Skin epidermis (tissue), 12 donors: ENCODE measurements around the gene AUNIP.

Experiments used
- H3K27ac ChIP-seq, 21 experiments: fragments of 200-600 bp; sonication (generic) in 11 of 21; one replicate each; pipeline ENCODE4 v1.5.0; 2020; ENCODE audit warnings: mild to moderate bottlenecking in 3 of 21, inconsistent platforms in 2 of 21, moderate library complexity in 2 of 21
- H3K4me3 ChIP-seq, 7 experiments: fragments of 200-600 bp; sonication (generic) in 2 of 7; one replicate each; pipeline ENCODE4 v1.5.0; 2020; ENCODE audit warnings: inconsistent platforms in 2 of 7, mild to moderate bottlenecking in 2 of 7, moderate library complexity in 1 of 7

Gene AUNIP

DNA sequence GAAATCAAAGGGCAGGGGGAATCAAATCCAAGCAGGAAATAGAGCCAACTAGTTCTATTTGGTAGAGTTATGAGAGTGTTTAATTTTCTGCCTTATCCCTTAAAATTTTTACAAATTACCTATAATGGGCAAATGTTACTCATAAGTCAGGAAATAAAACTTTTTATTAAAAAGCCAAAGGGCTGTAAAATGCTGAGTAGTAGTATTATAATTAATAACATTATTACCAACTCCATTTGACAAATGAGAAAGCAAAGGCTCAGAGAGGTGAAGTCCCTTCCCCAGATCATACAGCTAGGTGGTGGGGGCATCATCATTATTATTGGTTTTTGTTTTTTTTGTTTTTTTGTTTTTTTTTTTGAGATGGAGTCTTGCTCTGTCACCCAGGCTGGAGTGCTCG is 55.9 kb downstream of the AUNIP start:
- Histone ChIP-seq H3K27ac (peak overlapping the region in 1 of 21 experiments; percentile 60), H3K4me3 (no peak overlapping the region)

DNA sequence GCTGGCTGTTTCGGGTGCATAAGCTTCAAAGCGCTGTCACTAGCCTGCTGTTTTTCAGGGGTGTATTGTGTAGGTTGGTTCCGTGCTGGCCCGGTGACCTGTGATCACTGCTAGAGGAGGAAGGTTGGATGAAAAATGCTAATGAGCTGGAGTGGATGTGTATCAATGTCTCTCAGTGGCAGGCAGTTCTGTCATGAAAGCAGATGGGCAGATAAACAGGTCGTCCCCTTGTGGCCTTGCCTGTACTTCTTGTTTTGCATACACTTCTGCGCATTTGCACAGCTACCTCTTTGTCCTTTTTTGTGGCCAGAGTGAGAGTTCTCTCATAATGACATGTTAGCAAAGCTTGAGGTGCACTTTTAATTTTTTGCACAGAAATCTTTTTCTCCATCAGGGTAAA is 56.3 kb downstream of the AUNIP start:
- peak overlapping the region in 1 of 21 experiments; percentile 20 for H3K27ac ChIP-seq
- H3K4me3 ChIP-seq, result no peak overlapping the region

DNA sequence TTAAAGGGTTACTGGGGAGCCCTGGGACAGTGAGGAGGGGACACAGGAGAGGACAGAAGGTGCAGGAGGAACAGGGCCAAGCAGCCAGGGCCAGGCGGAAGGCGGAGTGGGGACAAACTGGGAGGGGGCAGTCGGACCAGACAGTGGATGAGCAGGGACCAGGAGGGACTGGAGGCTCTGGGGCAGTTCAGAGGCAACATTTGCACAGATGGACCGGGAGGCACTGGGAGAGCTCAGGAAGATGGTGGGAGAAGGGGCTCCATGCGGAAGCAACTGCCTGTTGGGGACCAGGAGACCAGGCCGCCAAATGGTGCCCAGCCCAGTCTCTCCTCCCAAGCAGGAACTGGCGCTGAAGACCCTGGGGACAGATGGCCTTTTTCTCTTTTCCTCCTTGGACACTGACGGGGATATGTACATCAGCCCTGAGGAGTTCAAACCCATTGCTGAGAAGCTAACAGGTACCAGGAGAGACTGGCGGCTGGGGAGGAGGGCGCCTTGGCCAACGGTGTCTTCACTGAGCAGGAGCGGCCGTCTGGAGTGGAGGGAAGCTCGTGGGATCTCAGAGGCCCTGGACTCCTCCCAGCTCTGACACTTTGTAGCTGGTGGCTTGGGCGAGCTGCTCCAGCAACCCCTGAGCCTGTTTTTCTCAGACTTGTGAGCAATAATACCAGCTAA is 58.4 kb downstream of the AUNIP start:
- H3K27ac ChIP-seq, result peak overlapping the region in 19 of 21 experiments; percentile 12 to 90 (median 77)

DNA sequence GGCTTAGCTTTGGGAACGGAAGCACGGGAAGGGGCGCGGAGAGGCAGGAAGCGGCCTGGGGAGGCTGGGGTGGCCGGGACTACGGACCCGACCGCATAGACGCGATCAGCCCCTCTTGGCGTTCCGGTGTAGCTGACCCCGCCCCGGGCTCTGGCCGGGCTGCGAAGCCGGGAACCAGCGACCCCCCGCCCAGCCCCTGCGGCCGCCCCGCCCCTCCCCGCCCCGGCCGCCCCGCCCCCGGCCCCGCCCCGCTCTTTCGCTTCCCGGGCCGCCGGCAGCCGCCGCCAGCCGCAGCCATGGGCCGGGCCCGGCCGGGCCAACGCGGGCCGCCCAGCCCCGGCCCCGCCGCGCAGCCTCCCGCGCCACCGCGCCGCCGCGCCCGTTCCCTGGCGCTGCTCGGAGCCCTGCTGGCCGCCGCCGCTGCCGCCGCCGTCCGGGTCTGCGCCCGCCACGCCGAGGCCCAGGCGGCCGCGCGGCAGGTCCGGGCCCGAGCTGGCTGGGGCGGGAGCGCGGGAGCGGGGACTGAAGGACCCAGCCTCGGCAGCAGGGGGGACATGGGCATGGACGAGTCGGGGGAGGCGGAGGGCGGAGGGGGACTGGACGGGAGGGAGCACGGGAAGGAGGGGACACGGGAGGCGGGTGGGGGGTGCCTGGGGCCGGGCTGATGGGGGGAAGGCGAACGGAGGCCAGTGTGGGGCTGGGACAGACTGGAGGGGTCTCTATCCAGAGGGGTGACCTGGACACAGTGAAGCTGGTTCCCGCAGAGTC is 59.1 kb downstream of the AUNIP start, which contains the start of gene SELENON:
Gene SELENON, plus strand, starts transcription at position 259 of the 768 bp plus-strand sequence. Its CDS starts 38 bp downstream, at position 297.
- peak within 1 kb of the TSS; percentile 44 to 69 (median 56) for H3K4me3 ChIP-seq
- H3K27ac ChIP-seq, result peak within 1 kb of the TSS; percentile 42 to 92 (median 83)

More for the DNA sequence above, 58.4 kb downstream of the AUNIP start:
- H3K4me3 ChIP-seq, result peak overlapping the region; percentile 44 to 69 (median 56)

DNA sequence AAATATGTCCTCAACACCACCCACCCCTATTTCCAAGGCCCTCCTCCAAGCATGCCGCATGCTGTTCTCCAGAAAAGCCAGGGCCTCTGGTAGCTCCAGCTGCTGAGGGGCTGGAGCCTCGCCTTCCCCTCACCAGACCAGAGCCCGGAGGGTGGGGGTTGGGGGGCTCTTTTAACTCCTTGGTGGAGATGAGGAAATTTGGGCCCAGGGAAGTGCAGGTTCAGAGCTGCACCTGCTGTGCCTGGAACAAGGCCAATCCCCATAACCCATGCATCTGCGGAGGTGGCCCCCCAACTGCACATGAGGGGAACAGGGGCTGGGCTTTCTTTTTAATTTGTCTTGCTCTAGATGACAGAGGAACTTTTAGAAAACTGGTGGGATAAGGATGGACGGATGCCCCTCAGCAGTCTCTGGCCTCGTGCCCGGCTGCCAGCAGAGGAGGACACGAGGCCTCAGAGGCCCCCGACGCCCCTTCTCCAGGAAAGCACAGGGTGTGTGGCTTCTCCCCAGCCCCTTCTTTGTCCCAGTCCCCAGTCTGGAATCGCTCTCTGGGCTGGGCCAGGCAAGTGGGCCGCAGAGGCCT is 59.8 kb downstream of the AUNIP start:
- peak overlapping the region in 20 of 21 experiments; percentile 66 to 92 (median 84) for H3K27ac ChIP-seq
- peak overlapping the region; percentile 26 to 69 (median 40) for H3K4me3 ChIP-seq

GRCh38 chr1:25798666-25799351 is 60.4 kb downstream of the AUNIP start:
- Histone ChIP-seq H3K27ac (peak overlapping the region in 4 of 21 experiments; percentile 10 to 92 (median 52)), H3K4me3 (no peak overlapping the region)

DNA sequence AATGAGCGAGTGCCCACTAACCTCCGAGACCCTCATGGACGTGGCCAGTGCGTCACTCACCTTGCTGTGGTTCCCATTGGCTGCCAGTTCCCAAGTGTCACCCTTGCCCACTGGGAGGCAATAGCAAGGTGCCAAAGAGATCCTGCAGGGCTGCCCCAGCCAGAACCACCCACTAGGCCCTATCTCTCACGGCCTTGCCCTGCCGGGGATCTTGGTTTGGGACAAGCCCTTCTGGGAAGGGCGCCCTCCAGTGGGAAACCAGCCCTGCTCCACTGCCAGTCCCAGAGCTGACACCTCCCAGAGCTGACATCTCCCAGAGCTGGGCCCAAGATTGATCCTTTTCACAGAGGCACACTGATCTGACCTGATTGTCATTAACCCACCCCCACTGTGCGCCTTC is 61.3 kb downstream of the AUNIP start:
- Histone ChIP-seq H3K27ac (no peak overlapping the region), H3K4me3 (no peak overlapping the region)

DNA sequence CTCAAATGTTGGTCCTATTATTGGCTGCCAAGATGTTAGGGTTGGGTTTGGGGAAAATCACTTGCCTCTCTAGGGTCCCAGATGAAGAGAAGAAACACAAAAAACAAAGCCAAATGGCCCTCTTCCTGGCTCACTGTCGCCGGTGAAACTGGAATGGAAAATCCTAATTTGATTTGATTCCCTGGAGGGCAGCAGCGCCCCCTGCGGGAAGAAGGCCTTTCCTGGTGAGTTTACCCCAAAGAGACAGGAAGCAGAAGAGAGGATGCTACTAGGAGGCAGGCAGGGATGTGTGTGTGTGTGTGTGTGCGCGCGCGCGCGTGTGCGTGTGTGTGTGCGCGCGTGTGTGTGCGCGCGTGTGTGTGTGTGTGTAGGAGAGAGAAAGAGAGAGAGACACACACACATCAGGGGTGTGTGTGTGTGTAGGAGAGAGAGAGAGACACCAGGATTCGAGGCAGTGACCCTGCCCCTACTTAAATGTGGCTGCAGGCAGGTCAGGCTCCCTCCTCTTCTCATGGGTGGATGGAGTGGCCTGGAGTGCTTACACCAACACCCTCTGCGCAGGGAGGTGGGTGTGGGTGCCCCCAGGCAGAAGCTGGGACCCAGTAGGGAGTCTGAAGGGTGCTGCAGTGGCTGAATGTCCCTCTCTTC is 62.3 kb downstream of the AUNIP start:
- peak overlapping the region in 8 of 21 experiments; percentile 6 to 55 (median 32) for H3K27ac ChIP-seq
- no peak overlapping the region for H3K4me3 ChIP-seq

DNA sequence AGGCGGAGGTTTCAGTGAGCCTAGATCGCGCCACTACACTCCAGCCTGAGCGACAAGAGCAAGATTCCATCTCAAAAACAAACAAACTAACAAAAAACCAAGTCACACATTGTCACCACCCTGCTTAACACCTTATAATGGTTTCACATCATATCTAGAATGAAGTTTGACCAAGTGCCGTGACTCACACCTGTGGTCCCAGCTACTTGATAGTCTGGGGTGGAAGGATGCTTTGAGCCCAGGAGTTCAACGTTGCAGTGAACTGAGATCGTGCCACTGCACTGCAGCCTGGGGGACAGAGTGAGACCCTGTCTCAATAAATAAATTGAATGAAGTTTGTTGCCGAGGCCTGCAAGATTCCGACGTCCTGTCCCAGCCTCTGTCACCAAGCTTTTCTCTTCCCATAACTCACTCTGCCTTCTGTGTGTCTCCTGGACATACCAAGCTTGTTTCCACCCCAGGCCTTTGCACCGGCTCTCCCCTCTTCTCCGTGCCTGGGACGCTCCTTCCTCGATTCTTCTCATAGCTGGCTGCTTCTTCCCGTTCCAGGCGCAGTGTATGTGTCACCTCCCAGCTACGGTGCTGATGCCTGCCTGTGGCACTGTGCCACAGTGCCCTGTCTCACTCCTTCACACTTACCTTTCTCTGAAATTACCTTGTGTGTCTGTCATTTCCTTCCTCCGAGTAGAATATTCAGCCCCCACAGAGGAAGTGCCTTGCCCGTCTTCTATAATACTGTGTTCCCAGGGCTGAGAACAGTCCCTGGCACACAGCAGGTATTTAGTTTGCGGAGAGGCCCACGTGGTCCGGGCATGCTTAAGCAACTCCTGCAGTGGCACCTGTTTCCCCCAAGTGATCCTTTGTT is 63.1 kb downstream of the AUNIP start:
- Histone ChIP-seq H3K27ac (peak overlapping the region in 8 of 21 experiments; percentile 4 to 52 (median 24)), H3K4me3 (no peak overlapping the region)

DNA sequence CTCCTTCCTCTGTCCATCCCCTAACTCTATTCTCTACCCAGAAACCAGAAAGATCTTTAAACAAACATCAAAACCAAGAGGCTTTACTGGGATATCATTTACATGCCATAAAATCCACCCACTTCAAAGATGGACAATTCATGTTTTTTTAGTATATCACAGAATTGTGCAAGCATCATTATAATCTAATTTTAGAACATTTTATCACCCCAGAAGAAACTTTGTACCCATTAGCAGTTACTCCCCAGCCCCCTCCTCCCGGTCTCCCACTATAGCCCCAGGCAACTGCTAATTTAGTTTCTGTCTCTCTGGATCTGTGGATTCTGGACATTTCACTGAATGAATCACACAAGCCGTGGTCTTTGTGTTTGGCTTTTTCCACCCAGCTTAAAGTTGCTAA is 64.0 kb downstream of the AUNIP start:
- no peak overlapping the region for H3K27ac ChIP-seq
- no peak overlapping the region for H3K4me3 ChIP-seq

DNA sequence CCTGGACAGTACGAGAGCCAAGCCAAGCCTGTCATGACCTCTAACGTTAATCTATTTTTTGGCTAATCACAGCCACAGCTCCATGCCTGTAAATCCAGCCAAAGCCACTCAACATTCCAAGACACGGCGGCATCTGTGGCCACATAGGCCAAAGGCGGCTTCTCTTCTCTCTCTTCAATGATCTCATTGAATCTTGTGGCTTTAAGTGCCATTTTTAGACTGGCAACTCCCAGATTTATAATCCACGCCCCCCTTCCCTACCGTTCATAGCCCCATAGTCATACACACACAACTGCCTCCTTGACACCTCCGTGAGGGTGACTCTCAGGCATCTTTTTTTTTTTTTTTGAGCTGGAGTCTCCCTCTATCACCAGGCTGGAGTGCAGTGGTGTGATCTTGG is 64.9 kb downstream of the AUNIP start:
- H3K27ac ChIP-seq, result no peak overlapping the region

DNA sequence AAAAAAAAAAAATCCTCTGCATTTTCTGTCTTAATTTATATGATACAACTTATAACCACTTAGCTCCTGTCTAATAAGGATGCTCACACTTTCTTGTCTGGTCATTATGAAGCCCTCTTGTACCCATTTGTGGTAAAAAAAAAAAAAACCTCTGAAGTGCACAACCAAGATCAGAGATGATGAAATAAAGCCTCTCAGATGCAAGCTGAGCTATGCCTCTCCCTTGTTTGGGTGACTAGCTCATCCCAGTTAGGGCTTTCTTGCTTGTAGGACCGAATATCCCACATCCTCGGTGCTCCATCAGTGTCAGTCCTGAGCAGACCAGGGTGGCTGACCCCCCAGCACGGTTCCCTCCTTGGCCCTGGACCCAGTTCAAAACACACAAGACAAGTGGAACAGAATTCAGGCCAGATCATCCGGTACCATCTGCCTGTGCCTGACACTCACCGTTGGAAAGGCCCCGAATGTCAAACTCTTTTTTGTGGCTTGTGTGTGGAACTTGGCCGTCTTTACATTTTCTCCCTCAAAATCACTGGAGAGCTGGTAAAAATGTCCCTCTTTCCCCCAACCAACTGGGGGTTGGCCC is 65.6 kb downstream of the AUNIP start:
- H3K27ac ChIP-seq, result no peak overlapping the region
- no peak overlapping the region for H3K4me3 ChIP-seq

More for the DNA sequence above, 64.9 kb downstream of the AUNIP start:
- no peak overlapping the region for H3K4me3 ChIP-seq

DNA sequence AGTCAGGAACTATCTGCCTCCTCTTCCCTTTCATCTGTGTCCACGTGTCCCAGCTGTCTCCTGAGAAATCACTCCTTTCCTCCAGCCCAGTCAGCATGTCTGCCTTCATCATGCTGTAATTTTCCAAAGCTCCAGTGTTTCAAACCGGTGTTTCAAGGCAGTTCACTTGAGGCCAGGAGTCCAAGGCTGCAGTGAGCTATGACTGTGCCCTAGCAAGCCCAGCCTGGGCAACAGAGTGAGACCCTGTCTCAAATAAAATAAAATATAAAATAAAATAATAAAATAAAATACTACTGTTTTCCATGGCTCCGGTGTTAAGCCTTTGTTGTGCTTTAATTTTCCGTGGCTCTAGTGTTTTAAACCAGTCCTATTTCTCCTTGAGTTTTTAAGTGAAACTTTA is 67.1 kb downstream of the AUNIP start:
- no peak overlapping the region for H3K4me3 ChIP-seq

DNA sequence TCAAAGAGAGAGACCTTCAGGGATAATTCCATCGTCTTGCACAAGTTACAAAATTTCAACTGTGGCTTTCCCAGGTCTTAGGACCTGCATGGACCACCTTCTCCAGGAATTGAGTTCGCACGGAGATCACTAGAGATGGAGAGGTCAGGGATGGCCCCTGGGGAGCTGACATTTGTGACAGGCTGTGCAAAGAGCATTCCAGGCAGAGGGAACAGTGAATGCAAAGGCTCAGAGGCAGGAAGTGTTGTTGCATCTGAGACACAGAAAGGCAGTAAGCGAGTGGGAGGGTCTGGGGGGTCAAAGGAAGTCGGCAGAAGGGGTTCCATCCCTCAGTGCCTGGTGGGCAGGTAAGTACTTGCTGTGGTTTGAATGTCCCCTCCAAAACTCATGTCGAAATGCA is 68.8 kb downstream of the AUNIP start:
- Histone ChIP-seq H3K4me3 (no peak overlapping the region), H3K27ac (no peak overlapping the region)

More for the DNA sequence above, 67.1 kb downstream of the AUNIP start:
- H3K27ac ChIP-seq, result no peak overlapping the region

DNA sequence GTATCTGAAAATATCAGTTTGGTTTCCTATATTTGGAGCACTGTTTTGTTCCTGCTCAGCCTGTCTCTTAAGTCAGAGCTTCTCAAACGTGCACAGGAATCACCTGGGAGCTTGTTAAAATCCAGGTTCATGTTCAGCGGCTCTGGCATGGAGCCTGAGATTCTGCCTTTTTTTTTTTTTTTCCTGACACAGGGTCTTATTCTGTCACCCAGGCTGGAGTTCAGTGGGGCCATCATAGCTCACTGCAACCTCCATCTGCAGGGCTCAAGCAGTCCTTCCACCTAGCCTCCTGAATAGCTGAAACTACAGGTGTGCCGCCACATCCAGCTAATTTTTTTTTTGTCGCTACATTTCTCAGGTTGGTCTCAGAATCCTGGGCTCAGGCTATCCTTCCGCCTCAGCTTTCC is 71.5 kb downstream of the AUNIP start:
- H3K27ac ChIP-seq, result no peak overlapping the region

DNA sequence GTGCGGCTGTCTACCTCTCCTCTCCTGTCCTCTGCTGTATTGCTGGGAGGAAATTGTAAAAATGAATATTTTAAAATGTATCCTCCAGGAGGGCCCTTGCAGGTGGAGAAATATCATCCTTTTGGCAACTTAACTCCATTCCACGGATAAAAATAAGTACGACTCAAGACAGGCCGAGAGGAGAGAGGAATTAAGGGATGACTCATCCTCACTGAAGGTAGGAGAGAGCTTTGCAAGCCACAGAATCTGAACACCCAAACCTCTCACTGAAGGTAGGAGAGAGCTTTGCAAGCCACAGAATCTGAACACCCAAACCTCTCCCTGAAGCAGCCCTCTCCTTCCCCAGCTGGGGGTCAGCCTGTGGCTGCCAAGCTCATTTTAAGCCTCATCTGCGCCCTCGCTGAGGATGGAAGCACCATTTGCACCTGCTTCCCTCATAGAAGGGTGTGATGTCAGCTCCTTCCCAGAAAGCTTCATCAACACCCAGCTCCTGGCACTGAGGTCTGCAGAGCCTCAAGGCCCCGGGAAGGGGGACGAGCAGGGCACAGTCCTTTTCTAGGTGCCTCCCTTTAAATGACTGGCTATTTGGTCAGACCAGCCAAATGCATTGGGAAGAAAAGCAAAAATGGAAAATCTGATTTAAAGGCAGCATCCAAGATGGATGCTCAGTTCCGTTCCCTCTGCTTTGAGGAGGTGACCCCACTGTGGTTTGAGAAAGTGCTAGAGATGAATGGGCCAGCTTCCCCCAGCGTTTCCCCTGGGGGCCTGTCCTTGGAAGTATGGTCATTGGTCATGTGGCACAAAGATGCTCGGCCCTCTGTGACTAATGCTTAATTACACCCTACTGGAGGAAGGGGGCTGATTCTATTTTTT is 72.1 kb downstream of the AUNIP start:
- no peak overlapping the region for H3K27ac ChIP-seq
- H3K4me3 ChIP-seq, result no peak overlapping the region

More for the DNA sequence above, 71.5 kb downstream of the AUNIP start:
- no peak overlapping the region for H3K4me3 ChIP-seq
